ENCODE data around the gene MED17. TPM values are rescaled to one million over a fixed set of nuclear protein-coding genes. Genes with fewer than 3 reads are reported as not detected.

Gene MED17
- total and polyA plus RNA-seq, 2 of the 13 experiments (the other 11 are each of a cell fraction or from before 2014, with no cell fraction given), result 23.1 to 37.0 TPM

- 93% methylated on average over 3 of the region's 3 CpGs for WGBS (ENCODE audit: low lambda C conversion rate)
- no TSS peak for BruUV-seq (replicated peaks)
- TF ChIP-seq DDIT3 (CRISPR knock-in tag; IDR thresholded peaks at IDR 0.05), result no peak
- TF ChIP-seq GATAD2A (CRISPR knock-in tag; IDR thresholded peaks at IDR 0.05), result no peak
- TF ChIP-seq ZNF34 (CRISPR knock-in tag; IDR thresholded peaks at IDR 0.05; ENCODE audit: borderline replicate concordance), result no peak
- no peak for TF ChIP-seq CBFB (CRISPR knock-in tag; IDR thresholded peaks at IDR 0.05)
- TF ChIP-seq ZBTB1 (CRISPR knock-in tag; IDR thresholded peaks at IDR 0.05; ENCODE audit: borderline replicate concordance), result no peak
- TF ChIP-seq HBP1 (CRISPR knock-in tag; IDR thresholded peaks at IDR 0.05; ENCODE audit: low read depth), result no peak
- TF ChIP-seq ZNF609 (CRISPR knock-in tag; IDR thresholded peaks at IDR 0.05; ENCODE audit: borderline replicate concordance), result no peak
- TF ChIP-seq PTBP1 (IDR thresholded peaks at IDR 0.05; ENCODE audit: low read depth, low read length, poor library complexity, severe bottlenecking), result no peak
- TF ChIP-seq ZFAT (CRISPR knock-in tag; conservative IDR thresholded peaks at IDR 0.05), result no peak
- TF ChIP-seq KDM3A (CRISPR knock-in tag; IDR thresholded peaks at IDR 0.05; ENCODE audit: low read depth), result no peak
- TF ChIP-seq REST (IDR thresholded peaks at IDR 0.05; ENCODE audit: borderline replicate concordance in 1 of 2, low read depth in 1 of 2, low read length in 2 of 2), result no peak
- no peak for TF ChIP-seq GLMP (CRISPR knock-in tag; IDR thresholded peaks at IDR 0.05; ENCODE audit: borderline replicate concordance)
- no peak for TF ChIP-seq MTA1 (CRISPR knock-in tag; IDR thresholded peaks at IDR 0.05; ENCODE audit: borderline replicate concordance)
- TF ChIP-seq TEAD2 (CRISPR knock-in tag; IDR thresholded peaks at IDR 0.05), result no peak
These were observed 26.8 kb upstream of the MED17 start for GRCh38 chr11:93757301-93757700.

More at GRCh38 chr11:93757301-93757700, 26.8 kb upstream of the MED17 start:
- H3K9ac ChIP-seq (ENCODE audit: insufficient read depth, low read depth, low read length), result no peak overlapping the region
- no peak overlapping the region for H2AFZ ChIP-seq (ENCODE audit: low read length)
- no peaks in the 10 kb centered on the region; a peak in 1 of 5 replicates for H3K27me3 ChIP-seq (ENCODE audit: control insufficient read depth in 1 of 2, insufficient read depth in 2 of 2, low read length in 2 of 2)
- H3K4me2 ChIP-seq (ENCODE audit: low read depth, low read length), result no peak overlapping the region
- H3K36me3 ChIP-seq (replicated peaks in 1 of 2; ENCODE audit: control insufficient read depth in 1 of 2, insufficient read depth in 2 of 2, low read length in 2 of 2), result peaks cover 9 to 42% of the 10 kb centered on the region in 2 experiments
- H3K79me2 ChIP-seq (ENCODE audit: insufficient read depth, low read length), result no peaks in the 10 kb centered on the region
- no peak for FAIRE-seq
- H3K4me3 ChIP-seq (replicated peaks in 1 of 3; ENCODE audit: insufficient read depth in 1 of 3, low read depth in 2 of 3, low read length in 3 of 3), result no peak overlapping the region
- no peaks in the 10 kb centered on the region for H3K9me3 ChIP-seq (ENCODE audit: low read length)
- no peaks in the 10 kb centered on the region for H4K20me1 ChIP-seq (ENCODE audit: insufficient read depth, low read length)
- no peak for ATAC-seq
- H3K27ac ChIP-seq (ENCODE audit: extremely low read length, insufficient read depth, low read length), result no peak overlapping the region
- no peak for DNase-seq (ENCODE audit: low spot score)
- ChIA-PET POLR2A (no interaction called here), CTCF (ENCODE audit: low intra/inter-chr PET ratio, low total read pairs) (no interaction called here)
- in situ Hi-C loops (cut with HindIII; ENCODE audit: extremely low pct_ligation_motif_present, low pct_unique_long_range_greater_than_20kb), result no loop called here
- no peaks in the 10 kb centered on the region for H3K4me1 ChIP-seq (ENCODE audit: insufficient read depth, low read length)
- intact Hi-C loops (cut with micrococcal nuclease; ENCODE audit: unreplicated experiment), result no loop called here

All from HepG2 (cell line).